Lower lobe of right lung (tissue), 2 donors: ENCODE results near the gene PATJ. TPM values are rescaled to one million over a fixed set of nuclear protein-coding genes. Genes with fewer than 3 reads are reported as not detected.

Experiments used
- ATAC-seq, 2 donors: fragments of 200-7000 bp; cut with Tn5 transposase; one replicate each; pipeline ENCODE4 v1.9.1; 2020 to 2022; ENCODE audit warnings: mild to moderate bottlenecking in 2 of 2, moderate library complexity in 2 of 2
- DNase-seq: peaks from one replicate; pipeline ENCODE4 v3.0.0-alpha.2; 2020
- H3K27ac ChIP-seq: fragments of 200-600 bp; one replicate; pipeline ENCODE4 v1.8.0; 2022
- H3K27me3 ChIP-seq: fragments of 200-600 bp; one replicate; pipeline ENCODE4 v1.8.0; 2022; ENCODE audit warnings: low read depth
- H3K36me3 ChIP-seq: fragments of 200-600 bp; one replicate; pipeline ENCODE4 v1.8.0; 2022; ENCODE audit warnings: mild to moderate bottlenecking
- H3K4me1 ChIP-seq: fragments of 200-600 bp; one replicate; pipeline ENCODE4 v1.8.0; 2022
- H3K4me3 ChIP-seq: fragments of 200-600 bp; one replicate; pipeline ENCODE4 v1.8.0; 2022; ENCODE audit warnings: mild to moderate bottlenecking
- H3K9me3 ChIP-seq: fragments of 200-600 bp; one replicate; pipeline ENCODE4 v1.8.0; 2022
- CTCF ChIP-seq: fragments of 200-600 bp; IDR thresholded peaks from one replicate; pipeline ENCODE4 v1.8.0; 2022; ENCODE audit warnings: antibody characterized with exemption, mild to moderate bottlenecking
- intact Hi-C: fragments of 100-400 bp; cut with DNase I; formaldehyde crosslinking; loops from one replicate; pipeline ENCODE4 v1.11.0; 2022
- total RNA-seq: library from RNA; stranded (reverse); fragmentation: NEBNext Ultra II Directional; extraction: Animal tissue kit (Norgen Biotek cat#: 25700); gene quantifications from one replicate; pipeline ENCODE4 v1.2.1, GENCODE V29; 2021
- donor health status: DM: no; HTN: yes; CAD: no; lungs with severe emphysema.

PATJ gene
- total RNA-seq, 1 donor from 2014 or later: 63.9 TPM

GRCh38 chr1:61995641-61996040 is 253.4 kb downstream of the PATJ start:
- Histone ChIP-seq H3K36me3 (peaks cover 5% of the 10 kb centered on the region), H3K4me3 (no peak overlapping the region), H3K4me1 (no peaks in the 10 kb centered on the region), H3K27me3 (no peaks in the 10 kb centered on the region), H3K9me3 (no peaks in the 10 kb centered on the region), H3K27ac (no peak overlapping the region)
- TF ChIP-seq CTCF: no peak
- DNase-seq (no peak), ATAC-seq (no peak)
- intact Hi-C loops: no loop called here

GRCh38 chr1:61997123-61997522 is 254.8 kb downstream of the PATJ start:
- no peak for TF ChIP-seq CTCF
- ATAC-seq (no peak), DNase-seq (no peak)
- Histone ChIP-seq H3K9me3 (no peaks in the 10 kb centered on the region), H3K4me1 (no peaks in the 10 kb centered on the region), H3K36me3 (no peaks in the 10 kb centered on the region), H3K27ac (no peak overlapping the region), H3K4me3 (no peak overlapping the region), H3K27me3 (no peaks in the 10 kb centered on the region)
- intact Hi-C loops: no loop called here

GRCh38 chr1:62003777-62004176 is 261.5 kb downstream of the PATJ start:
- intact Hi-C loops: no loop called here
- Histone ChIP-seq H3K4me3 (no peak overlapping the region), H3K27ac (no peak overlapping the region), H3K9me3 (no peaks in the 10 kb centered on the region), H3K36me3 (no peaks in the 10 kb centered on the region), H3K4me1 (no peaks in the 10 kb centered on the region), H3K27me3 (no peaks in the 10 kb centered on the region)
- DNase-seq: no peak
- no peak for TF ChIP-seq CTCF
- ATAC-seq: no peak

GRCh38 chr1:62006690-62007089 is 264.4 kb downstream of the PATJ start:
- H3K9me3 ChIP-seq: no peaks in the 10 kb centered on the region
- no peak overlapping the region for H3K4me3 ChIP-seq
- intact Hi-C loops: no loop called here
- H3K27ac ChIP-seq: no peak overlapping the region
- no peaks in the 10 kb centered on the region for H3K4me1 ChIP-seq
- DNase-seq (no peak), ATAC-seq (no peak)
- TF ChIP-seq CTCF: no peak
- H3K36me3 ChIP-seq: no peaks in the 10 kb centered on the region
- H3K27me3 ChIP-seq: no peaks in the 10 kb centered on the region

- DNase-seq (no peak), ATAC-seq (peak in 1 of 2 donors; percentile 53)
- no peak for TF ChIP-seq CTCF
- Histone ChIP-seq H3K27ac (no peak overlapping the region), H3K9me3 (no peaks in the 10 kb centered on the region), H3K36me3 (no peaks in the 10 kb centered on the region), H3K27me3 (no peaks in the 10 kb centered on the region), H3K4me1 (no peaks in the 10 kb centered on the region), H3K4me3 (no peak overlapping the region)
- intact Hi-C loops: no loop called here
Observed at GRCh38 chr1:62011006-62011405, 268.7 kb downstream of the PATJ start.

- no peaks in the 10 kb centered on the region for H3K36me3 ChIP-seq
- H3K4me1 ChIP-seq: no peaks in the 10 kb centered on the region
- H3K9me3 ChIP-seq: no peaks in the 10 kb centered on the region
- no peak overlapping the region for H3K4me3 ChIP-seq
- intact Hi-C loops: no loop called here
- no peak for TF ChIP-seq CTCF
- no peak overlapping the region for H3K27ac ChIP-seq
- DNase-seq: no peak
- no peaks in the 10 kb centered on the region for H3K27me3 ChIP-seq
- ATAC-seq: no peak
Observed at GRCh38 chr1:62012095-62012494, 269.8 kb downstream of the PATJ start.
